ENCODE measurements around the gene SFI1.
A peak's percentile ranks its signal among the peaks of the same experiment; 100 is the strongest.

Gene SFI1

DNA sequence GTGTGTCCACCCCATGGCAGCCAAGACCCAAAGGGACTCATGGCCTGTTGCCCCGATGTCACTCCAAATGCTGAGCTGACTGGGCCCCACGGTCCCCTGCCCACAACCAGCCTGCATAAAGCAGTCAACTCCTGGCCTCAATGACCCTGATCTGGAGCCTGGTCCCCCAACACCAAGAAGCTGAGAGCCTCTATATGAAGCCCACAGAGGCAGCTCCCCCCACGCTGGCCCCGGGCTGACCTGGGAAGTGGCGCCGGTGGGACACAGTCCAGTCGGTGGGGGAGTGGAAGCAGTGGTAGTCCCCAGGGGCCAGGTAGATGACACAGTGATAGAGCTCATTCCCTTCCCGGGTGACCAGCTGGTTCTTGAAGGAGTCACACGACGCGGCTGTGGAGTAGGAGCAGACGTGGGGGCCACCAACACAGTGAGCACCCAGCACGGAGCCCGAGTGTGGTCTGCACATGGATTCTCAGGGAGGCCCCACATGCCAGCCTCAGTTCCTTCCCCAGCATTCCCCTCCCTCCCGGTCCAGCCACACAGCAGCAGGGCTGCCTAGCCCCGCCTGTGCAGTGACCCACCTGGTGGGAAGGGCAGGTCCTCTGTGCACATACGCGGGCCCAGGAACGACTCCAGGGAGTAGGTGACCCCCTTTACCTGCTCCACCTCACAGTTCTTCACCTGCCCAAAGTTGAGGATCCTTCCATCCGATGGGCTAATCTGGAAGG is 124.6 kb downstream of the SFI1 start:
- no peak for DNase-seq

- DNase-seq, result no peak
Measured at GRCh38 chr22:31621507-31622124, 125.3 kb downstream of the SFI1 start.

DNA sequence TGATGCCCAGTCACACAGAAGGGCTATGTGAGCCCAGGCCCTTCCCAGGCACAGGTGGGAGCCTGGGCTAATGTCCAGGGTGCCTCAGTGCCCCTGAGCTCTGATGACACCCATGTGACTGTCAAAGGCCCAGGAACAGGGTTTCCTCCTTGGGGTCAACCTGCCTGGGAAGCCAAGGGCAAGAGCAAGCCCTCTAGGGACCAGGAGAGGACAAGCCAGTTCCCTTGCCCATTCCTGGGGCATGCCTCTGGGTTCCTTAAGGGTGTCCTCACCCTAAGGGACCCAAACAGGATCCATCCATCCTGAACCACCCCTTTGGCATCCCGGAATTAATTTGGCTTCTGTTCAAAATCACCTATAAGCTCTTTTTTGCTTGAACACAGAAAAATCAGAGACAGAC is 126.6 kb downstream of the SFI1 start:
- DNase-seq, result no peak

- no peak for DNase-seq
Measured at GRCh38 chr22:31623592-31624304, 127.4 kb downstream of the SFI1 start.

DNA sequence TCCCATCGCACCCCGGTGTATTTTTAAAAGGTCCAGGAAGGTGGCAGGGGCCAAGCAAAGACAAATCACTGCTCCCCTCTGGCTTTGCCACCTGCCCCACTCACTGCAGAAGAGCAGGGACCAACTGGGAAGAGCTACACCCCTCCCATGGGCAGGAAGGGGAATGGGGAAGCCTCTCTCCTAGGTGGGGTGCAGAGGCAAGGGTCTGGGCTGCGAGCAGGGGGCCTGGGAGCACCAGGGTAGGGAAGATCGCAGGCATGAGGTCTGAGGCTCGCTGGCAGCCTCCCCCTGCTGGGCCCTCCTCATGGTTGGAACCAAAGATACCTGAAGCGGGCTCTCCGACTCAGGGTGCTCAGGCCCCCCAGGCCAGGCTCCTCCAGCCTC is 128.9 kb downstream of the SFI1 start:
- no peak for DNase-seq

DNA sequence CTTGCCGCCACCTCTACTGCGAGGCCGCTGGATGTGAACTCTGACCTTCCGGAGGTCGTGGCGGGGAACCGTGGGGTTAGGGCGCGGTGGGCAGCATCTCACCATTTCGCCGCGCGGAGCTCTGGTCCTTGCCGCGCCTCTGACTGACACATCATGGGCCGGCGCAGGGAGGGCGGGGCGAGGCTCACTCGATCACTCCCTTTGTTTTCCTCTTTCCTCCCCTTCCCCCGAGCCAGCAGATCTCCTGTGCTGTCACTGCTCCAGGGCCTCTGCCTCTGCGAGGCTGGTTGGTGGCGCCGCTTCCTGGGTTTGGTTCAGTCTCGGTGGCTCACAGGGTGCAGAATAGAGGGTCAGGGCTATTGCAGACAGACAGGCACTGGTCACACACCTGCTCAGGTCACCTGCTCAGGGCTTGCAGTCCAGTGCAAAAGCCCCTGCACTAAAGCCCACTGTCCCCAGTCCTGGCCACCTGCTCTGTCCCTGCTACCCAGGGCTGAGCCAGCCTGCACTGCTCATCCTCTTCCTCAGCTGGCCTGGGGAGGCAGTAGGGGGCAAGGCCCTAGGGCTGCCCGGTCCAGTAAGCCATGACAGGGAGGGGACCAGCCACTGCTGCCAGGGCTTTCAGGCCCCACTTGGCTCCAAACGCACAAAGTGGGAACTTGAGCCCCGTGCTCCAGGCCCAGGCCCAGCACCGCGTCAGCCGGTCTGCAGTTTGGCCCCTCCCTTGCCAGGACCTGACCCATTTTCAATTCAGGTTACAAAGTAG is 129.5 kb downstream of the SFI1 start:
- DNase-seq, result no peak

- peak; percentile 93 for DNase-seq
Measured at GRCh38 chr22:31626427-31627150, 130.3 kb downstream of the SFI1 start.

DNA sequence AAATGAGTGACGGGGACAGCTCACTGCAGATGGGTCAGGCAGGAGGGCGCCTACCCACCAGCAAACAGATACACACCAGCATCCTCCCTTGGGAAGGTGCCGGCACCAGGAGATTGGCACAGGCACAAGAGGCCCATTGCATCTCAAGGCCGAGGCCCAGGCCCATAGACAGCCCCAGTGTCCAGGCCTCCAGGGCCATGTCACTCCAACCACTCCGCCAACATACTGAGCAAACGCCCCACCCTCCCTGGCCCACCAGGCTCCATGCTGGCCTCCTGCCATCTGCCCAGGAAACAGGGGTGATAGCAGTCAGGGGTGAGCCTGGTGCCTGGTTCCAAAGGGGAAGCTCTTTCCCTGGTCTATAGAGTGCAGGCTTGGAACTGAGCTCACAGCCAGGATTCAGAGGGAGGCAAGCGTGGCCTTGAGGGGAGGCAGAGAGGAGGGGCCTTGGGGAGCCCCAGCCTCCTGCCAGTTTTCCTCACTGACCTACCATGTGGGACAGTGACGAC is 130.9 kb downstream of the SFI1 start:
- DNase-seq, result peak; percentile 81

GRCh38 chr22:31628362-31628761 is 132.0 kb downstream of the SFI1 start:
- DNase-seq, result no peak

GRCh38 chr22:31628969-31629708 is 132.8 kb downstream of the SFI1 start:
- no peak for DNase-seq

DNA sequence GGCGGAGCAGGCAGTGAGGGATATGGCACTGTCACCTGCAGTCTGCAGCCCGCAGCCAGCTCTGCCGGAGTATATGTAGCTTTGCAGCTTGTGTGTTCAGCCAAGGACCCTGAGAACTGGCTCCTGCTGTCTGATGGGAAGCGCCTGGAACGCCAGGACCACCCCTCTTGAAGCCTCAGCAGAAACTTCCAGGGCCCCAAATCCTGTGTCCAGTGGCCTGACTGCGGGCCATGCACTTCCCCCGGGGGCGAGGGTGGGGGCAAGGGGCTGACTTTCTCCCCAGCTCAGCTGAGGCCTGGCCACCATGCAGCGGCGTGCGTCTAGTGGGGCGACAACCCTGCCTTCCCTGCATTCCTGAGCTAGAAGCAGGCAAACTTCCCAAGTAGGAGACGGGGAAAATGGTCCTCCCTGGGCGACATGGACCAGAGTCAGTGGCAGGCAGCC is 133.4 kb downstream of the SFI1 start:
- no peak for DNase-seq

DNA sequence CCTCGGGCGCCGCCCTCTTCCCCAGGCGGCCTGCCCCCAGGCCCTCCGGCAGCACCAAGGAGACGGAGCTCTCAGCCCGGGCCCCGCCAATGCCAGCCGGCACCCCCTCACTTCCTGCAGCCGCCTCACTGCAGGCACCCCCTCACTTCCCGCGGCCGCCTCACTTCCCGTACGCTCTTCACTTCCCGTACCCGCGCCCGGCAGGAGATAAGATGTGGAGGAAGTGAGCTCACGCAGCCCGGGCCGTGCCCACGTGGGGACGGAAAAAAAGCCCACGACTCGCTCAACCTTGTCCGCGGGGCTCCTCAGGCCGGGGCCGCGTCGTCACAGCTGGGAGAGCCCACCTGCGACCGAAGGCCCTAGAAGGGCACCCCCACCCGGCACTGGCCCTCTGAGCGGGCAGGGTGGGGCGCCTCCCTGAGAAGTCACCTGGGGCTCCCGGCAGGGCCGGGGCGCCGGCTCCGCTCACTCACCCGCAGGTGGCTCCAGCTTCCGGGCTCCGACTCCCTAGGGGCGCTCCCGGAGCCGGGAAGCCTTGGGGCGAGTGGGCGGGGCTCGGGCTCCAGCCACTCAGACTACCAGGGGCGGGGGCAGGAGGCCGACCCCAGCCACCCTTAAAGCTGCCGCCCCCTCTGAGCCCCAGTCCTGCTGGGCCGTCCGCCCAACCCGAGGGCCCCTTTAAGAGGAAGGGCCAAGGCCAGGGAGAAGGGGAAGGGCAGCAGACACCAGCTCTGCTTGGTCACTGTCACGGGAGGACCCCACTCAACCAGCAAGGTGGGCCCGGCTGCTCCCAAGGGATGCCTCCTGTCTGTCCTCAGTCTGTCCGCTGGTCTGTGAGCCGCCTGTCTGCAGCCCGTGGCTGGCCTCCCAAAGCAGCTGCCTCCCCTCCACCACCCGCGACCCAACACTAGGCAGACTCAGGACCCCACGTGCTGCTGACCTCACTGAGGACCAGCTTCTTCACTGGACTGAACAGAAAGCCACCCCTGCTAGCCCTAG is 134.3 kb downstream of the SFI1 start:
- DNase-seq, result peak; percentile 95

- no peak for DNase-seq
Measured at GRCh38 chr22:31631436-31631835, 135.1 kb downstream of the SFI1 start.

DNA sequence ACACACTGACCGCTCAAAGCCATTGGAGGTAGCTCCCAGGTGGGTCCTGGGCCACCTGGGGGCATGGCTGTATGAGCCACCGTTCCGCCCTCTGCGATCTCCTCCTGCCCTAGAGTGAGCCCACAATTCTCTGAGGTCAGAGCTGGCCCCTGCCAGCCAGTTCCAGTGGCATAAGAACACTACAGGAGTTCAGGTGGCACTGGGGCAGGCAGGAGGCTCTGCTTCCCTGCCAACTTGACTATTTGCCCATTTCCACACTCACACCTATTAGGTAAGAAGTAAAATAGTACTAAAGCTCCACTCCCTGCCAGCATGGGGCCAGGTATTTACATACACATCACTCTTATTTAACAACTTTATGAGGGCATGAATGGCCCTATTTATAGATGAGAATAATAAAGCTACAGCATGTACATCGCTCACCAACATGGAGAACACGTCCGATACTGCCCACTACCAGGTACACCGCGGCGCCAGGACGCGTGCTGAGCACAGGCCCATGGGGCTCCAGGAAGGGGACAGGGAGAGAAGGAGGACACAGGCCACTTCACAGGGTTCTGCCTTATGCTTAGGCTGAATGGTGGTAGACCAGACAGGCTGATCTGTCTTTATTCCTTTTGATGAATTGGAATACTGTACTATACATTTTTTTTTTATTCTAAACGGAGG is 139.4 kb downstream of the SFI1 start:
- DNase-seq, result no peak

DNA sequence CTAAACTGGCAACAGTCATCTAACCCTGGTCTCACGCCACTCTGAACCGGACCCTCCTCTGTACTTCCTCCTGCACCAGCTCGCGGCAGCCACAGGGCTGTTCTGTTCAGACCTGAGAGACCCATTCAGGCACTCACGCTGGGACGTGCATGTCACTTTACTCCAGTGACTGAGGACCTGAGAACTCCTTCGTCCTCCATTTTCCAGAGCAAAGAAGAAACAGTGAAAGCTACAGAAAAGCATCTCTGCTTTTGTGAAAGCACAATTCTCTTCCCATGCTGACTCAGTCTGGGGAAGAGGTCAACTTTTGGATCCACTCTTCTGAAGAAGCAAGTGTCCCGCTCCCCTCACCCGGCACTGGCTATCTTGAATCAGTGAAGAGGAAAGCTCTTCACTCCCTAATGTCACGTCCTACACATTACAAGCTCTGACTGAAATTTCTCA is 141.1 kb downstream of the SFI1 start:
- peak; percentile 92 for DNase-seq

GRCh38 chr22:31637891-31638618 is 141.7 kb downstream of the SFI1 start:
- peak; percentile 94 for DNase-seq

GRCh38 chr22:31639436-31640039 is 143.2 kb downstream of the SFI1 start:
- DNase-seq, result no peak

Measured in hematopoietic multipotent progenitor cell treated with erythropoietin and hydrocortisone succinate and interleukin-3 and kit ligand, for 4 days (in vitro differentiated cells).